Measurements from ENCODE around the gene ABCA3. TPM values are rescaled to one million over a fixed set of nuclear protein-coding genes. Genes with fewer than 3 reads are reported as not detected.

Gene ABCA3
- total and polyA plus RNA-seq, 2 experiments from 2014 or later = 3.0 to 4.1 TPM

DNA sequence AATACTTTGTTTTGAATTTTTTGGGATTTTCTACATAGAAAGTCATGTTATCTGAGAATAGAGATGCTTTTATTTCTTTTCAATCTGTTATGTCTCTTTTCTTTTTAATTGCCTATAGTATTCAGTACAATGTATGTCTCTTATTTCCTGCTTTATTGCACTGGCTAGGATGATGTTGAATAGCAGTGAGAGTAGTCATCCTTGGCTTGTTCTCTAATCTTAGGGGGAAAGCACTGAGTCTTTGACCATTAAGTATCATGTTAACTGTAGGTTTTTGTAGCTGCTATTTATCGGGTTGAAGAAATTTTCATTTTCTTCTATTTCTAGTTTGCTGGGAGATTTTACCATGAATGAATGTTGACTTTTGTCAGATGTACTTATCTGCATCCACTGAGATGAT lies 10.0 kb upstream of the ABCA3 start:
- H3K79me2 ChIP-seq (replicated peaks; ENCODE audit: insufficient read depth) = no peaks in the 10 kb centered on the region
- H3K36me3 ChIP-seq (ENCODE audit: insufficient read depth) = no peaks in the 10 kb centered on the region
- no peak overlapping the region for H3K27ac ChIP-seq (ENCODE audit: low read depth)
- Mint-ChIP-seq H3K36me3 (ENCODE audit: low read depth) (no peaks in the 10 kb centered on the region), H3K4me3 (no peak overlapping the region), H3K27me3 (ENCODE audit: insufficient read depth, low read depth, poor library complexity) (no peaks in the 10 kb centered on the region), H3K9me3 (no peaks in the 10 kb centered on the region; the same call in 2 of the 3 replicates), H3K4me1 (no peaks in the 10 kb centered on the region), H3K27ac (no peak overlapping the region)
- no peaks in the 10 kb centered on the region for H3F3A ChIP-seq (replicated peaks; ENCODE audit: low read depth)
- H4K20me1 ChIP-seq (replicated peaks; ENCODE audit: insufficient read depth) = no peaks in the 10 kb centered on the region
- H3K9me2 ChIP-seq (ENCODE audit: insufficient read depth) = no peaks in the 10 kb centered on the region
- TF ChIP-seq, protein P1, sequence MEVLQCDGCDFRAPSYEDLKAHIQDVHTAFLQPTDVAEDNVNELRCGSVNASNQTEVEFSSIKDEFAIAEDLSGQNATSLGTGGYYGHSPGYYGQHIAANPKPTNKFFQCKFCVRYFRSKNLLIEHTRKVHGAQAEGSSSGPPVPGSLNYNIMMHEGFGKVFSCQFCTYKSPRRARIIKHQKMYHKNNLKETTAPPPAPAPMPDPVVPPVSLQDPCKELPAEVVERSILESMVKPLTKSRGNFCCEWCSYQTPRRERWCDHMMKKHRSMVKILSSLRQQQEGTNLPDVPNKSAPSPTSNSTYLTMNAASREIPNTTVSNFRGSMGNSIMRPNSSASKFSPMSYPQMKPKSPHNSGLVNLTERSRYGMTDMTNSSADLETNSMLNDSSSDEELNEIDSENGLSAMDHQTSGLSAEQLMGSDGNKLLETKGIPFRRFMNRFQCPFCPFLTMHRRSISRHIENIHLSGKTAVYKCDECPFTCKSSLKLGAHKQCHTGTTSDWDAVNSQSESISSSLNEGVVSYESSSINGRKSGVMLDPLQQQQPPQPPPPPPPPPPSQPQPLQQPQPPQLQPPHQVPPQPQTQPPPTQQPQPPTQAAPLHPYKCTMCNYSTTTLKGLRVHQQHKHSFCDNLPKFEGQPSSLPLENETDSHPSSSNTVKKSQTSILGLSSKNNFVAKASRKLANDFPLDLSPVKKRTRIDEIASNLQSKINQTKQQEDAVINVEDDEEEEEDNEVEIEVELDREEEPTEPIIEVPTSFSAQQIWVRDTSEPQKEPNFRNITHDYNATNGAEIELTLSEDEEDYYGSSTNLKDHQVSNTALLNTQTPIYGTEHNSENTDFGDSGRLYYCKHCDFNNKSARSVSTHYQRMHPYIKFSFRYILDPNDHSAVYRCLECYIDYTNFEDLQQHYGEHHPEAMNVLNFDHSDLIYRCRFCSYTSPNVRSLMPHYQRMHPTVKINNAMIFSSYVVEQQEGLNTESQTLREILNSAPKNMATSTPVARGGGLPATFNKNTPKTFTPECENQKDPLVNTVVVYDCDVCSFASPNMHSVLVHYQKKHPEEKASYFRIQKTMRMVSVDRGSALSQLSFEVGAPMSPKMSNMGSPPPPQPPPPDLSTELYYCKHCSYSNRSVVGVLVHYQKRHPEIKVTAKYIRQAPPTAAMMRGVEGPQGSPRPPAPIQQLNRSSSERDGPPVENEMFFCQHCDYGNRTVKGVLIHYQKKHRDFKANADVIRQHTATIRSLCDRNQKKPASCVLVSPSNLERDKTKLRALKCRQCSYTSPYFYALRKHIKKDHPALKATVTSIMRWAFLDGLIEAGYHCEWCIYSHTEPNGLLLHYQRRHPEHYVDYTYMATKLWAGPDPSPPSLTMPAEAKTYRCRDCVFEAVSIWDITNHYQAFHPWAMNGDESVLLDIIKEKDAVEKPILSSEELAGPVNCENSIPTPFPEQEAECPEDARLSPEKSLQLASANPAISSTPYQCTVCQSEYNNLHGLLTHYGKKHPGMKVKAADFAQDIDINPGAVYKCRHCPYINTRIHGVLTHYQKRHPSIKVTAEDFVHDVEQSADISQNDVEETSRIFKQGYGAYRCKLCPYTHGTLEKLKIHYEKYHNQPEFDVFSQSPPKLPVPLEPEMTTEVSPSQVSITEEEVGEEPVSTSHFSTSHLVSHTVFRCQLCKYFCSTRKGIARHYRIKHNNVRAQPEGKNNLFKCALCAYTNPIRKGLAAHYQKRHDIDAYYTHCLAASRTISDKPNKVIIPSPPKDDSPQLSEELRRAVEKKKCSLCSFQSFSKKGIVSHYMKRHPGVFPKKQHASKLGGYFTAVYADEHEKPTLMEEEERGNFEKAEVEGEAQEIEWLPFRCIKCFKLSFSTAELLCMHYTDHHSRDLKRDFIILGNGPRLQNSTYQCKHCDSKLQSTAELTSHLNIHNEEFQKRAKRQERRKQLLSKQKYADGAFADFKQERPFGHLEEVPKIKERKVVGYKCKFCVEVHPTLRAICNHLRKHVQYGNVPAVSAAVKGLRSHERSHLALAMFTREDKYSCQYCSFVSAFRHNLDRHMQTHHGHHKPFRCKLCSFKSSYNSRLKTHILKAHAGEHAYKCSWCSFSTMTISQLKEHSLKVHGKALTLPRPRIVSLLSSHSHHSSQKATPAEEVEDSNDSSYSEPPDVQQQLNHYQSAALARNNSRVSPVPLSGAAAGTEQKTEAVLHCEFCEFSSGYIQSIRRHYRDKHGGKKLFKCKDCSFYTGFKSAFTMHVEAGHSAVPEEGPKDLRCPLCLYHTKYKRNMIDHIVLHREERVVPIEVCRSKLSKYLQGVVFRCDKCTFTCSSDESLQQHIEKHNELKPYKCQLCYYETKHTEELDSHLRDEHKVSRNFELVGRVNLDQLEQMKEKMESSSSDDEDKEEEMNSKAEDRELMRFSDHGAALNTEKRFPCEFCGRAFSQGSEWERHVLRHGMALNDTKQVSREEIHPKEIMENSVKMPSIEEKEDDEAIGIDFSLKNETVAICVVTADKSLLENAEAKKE (CRISPR knock-in tag; IDR thresholded peaks at IDR 0.05) = no peak
- no peak for TF ChIP-seq CREB1 (CRISPR knock-in tag; IDR thresholded peaks at IDR 0.05; ENCODE audit: low read depth)
- no peak for ATAC-seq
- H3K27me3 ChIP-seq (ENCODE audit: insufficient read depth) = no peaks in the 10 kb centered on the region
- no peak for DNase-seq (ENCODE audit: low spot score)
- H3K4me2 ChIP-seq = no peak overlapping the region
- H3K4me1 ChIP-seq (ENCODE audit: insufficient read depth) = no peaks in the 10 kb centered on the region
- H2AFZ ChIP-seq = no peak overlapping the region
- no peak overlapping the region for H3K4me3 ChIP-seq

DNA sequence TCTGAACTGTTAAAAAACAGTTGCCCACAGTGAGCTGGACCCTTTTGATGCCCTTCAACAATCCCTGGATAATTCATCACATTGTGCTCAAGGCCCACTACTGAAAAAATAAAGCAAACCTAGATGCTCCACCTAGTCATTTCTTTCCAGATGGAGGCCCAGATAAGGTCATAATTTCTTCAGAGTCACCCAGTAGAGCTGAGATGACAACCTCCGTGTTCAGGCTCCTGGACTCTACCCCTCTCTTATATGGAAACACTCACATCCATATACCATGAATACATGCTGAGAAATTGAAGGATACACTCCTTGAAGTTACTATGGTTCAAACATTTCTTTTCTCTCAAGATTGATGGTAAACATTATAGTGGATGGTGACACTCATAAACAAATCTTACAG lies 2.7 kb upstream of the ABCA3 start:
- Histone ChIP-seq H3K27me3 (ENCODE audit: insufficient read depth) (peaks cover 52% of the 10 kb centered on the region), H3K4me1 (ENCODE audit: insufficient read depth) (no peaks in the 10 kb centered on the region), H3K36me3 (ENCODE audit: insufficient read depth) (no peaks in the 10 kb centered on the region), H3F3A (replicated peaks; ENCODE audit: low read depth) (0 out of 2 replicates have a peak, but pooled peaks cover 3% of the 10 kb centered on the region), H3K4me3 (no peak overlapping the region), H3K79me2 (replicated peaks; ENCODE audit: insufficient read depth) (no peaks in the 10 kb centered on the region), H3K27ac (ENCODE audit: low read depth) (no peak overlapping the region), H3K9me2 (ENCODE audit: insufficient read depth) (no peaks in the 10 kb centered on the region), H2AFZ (no peak overlapping the region), H3K4me2 (no peak overlapping the region), H4K20me1 (replicated peaks; ENCODE audit: insufficient read depth) (no peaks in the 10 kb centered on the region)
- Mint-ChIP-seq H3K9me3 (peaks cover 20% of the 10 kb centered on the region), H3K4me3 (no peak overlapping the region), H3K4me1 (peaks cover 5% of the 10 kb centered on the region), H3K27ac (no peak overlapping the region), H3K36me3 (ENCODE audit: low read depth) (peaks cover 7% of the 10 kb centered on the region), H3K27me3 (ENCODE audit: insufficient read depth, low read depth, poor library complexity) (peaks cover 36% of the 10 kb centered on the region)
- DNase-seq (ENCODE audit: low spot score) (no peak), ATAC-seq (no peak)
- TF ChIP-seq EZH2 (IDR thresholded peaks at IDR 0.05; ENCODE audit: low read depth, unreplicated experiment) (no peak), STAT1 (IDR thresholded peaks at IDR 0.05; ENCODE audit: unreplicated experiment) (no peak), POLR2AphosphoS5 (IDR thresholded peaks at IDR 0.05; ENCODE audit: low read depth) (no peak), ZNF114 (CRISPR knock-in tag; IDR thresholded peaks at IDR 0.05) (no peak), JUNB (IDR thresholded peaks at IDR 0.05; ENCODE audit: unreplicated experiment) (no peak), EZH2phosphoT487 (IDR thresholded peaks at IDR 0.05; ENCODE audit: unreplicated experiment) (no peak)
- TF ChIP-seq, protein P2, sequence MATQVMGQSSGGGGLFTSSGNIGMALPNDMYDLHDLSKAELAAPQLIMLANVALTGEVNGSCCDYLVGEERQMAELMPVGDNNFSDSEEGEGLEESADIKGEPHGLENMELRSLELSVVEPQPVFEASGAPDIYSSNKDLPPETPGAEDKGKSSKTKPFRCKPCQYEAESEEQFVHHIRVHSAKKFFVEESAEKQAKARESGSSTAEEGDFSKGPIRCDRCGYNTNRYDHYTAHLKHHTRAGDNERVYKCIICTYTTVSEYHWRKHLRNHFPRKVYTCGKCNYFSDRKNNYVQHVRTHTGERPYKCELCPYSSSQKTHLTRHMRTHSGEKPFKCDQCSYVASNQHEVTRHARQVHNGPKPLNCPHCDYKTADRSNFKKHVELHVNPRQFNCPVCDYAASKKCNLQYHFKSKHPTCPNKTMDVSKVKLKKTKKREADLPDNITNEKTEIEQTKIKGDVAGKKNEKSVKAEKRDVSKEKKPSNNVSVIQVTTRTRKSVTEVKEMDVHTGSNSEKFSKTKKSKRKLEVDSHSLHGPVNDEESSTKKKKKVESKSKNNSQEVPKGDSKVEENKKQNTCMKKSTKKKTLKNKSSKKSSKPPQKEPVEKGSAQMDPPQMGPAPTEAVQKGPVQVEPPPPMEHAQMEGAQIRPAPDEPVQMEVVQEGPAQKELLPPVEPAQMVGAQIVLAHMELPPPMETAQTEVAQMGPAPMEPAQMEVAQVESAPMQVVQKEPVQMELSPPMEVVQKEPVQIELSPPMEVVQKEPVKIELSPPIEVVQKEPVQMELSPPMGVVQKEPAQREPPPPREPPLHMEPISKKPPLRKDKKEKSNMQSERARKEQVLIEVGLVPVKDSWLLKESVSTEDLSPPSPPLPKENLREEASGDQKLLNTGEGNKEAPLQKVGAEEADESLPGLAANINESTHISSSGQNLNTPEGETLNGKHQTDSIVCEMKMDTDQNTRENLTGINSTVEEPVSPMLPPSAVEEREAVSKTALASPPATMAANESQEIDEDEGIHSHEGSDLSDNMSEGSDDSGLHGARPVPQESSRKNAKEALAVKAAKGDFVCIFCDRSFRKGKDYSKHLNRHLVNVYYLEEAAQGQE (IDR thresholded peaks at IDR 0.05; ENCODE audit: unreplicated experiment) = no peak
